Upper lobe of left lung (tissue), 6 donors: Measurements from ENCODE around the gene MROH7. TPM values are rescaled to one million over a fixed set of nuclear protein-coding genes. Genes with fewer than 3 reads are reported as not detected.

Source experiments
- ATAC-seq, 2 donors: fragments of 200-7000 bp; cut with Tn5 transposase; one replicate each; pipeline ENCODE4 v1.9.1; 2022; ENCODE audit warnings: mild to moderate bottlenecking in 2 of 2, moderate library complexity in 2 of 2; ENCODE audit not compliant: low FRiP score in 2 of 2
- DNase-seq, 2 donors: peaks; one replicate each; pipeline ENCODE4 v3.0.0-alpha.2; 2019 to 2020
- H3K27ac ChIP-seq, 4 donors: fragments of 200-600 bp; sonication (generic); one replicate each; pipeline ENCODE4 v1.5.1; 2016 to 2019
- H3K27me3 ChIP-seq, 4 donors: fragments of 200-600 bp; sonication (generic); one replicate each; pipeline ENCODE4 v1.5.1; 2017 to 2019
- H3K36me3 ChIP-seq, 4 donors: fragments of 200-600 bp; sonication (generic); one replicate each; pipeline ENCODE4 v1.5.1; 2016 to 2019
- H3K4me1 ChIP-seq, 4 donors: fragments of 200-600 bp; sonication (generic); one replicate each; pipeline ENCODE4 v1.5.1; 2018 to 2019
- H3K4me3 ChIP-seq, 4 donors: fragments of 200-600 bp; sonication (generic); one replicate each; pipeline ENCODE4 v1.5.1; 2017 to 2019; ENCODE audit warnings: mild to moderate bottlenecking in 2 of 4, moderate library complexity in 1 of 4
- H3K9me3 ChIP-seq, 4 donors: fragments of 200-600 bp; sonication (generic); one replicate each; pipeline ENCODE4 v1.5.1; 2018 to 2019
- EP300 ChIP-seq, 4 donors: sonication (generic); formaldehyde crosslinking; IDR thresholded peaks; one replicate each; pipeline ENCODE4 v1.5.1; 2017; ENCODE audit warnings: antibody characterized with exemption in 4 of 4, control low read depth in 2 of 4
- POLR2A ChIP-seq, 4 donors: fragments of 450-650 bp; IDR thresholded peaks; one replicate each; pipeline ENCODE4 v1.5.1; 2016 to 2017; ENCODE audit warnings: antibody characterized with exemption in 4 of 4, mild to moderate bottlenecking in 2 of 4
- POLR2AphosphoS5 ChIP-seq, 2 donors: sonication (generic); formaldehyde crosslinking; IDR thresholded peaks; one replicate each; pipeline ENCODE4 v1.5.1; 2017; ENCODE audit warnings: antibody characterized with exemption in 2 of 2
- WGBS, 2 donors: methylation state at CpG; one replicate each; pipeline ENCODE4 v1.1.5; 2017 to 2018; 5-methylcytosine and 5-hydroxymethylcytosine counted together
- total RNA-seq, 6 donors: library from RNA; depleted of rRNA in 4 of 6; stranded (reverse); fragments of >200 nt in 4 of 6; gene quantifications; one replicate each; pipeline versions ENCODE4 v1.1.0 to v1.2.1, GENCODE V29; 2016 to 2021
- TF ChIP-seq, protein P1 (sequence below), 6 experiments: fragments of 450-650 bp in 4 of 6; fragments of 200-600 bp in 2 of 6; sonication (generic) in 2 of 6; IDR thresholded peaks; one replicate each; pipeline ENCODE4 v1.5.1; 2016 to 2019; ENCODE audit warnings: antibody characterized with exemption in 6 of 6
- donor health status: DM: no; HTN: no; CAD: no; lungs with moderate emphysema.
- donor health status: DM: no; HTN: yes; CAD: no; lungs with severe emphysema.

The MROH7 gene
- total RNA-seq, 6 donors from 2014 or later, result 1.2 to 10.5 (median 2.2) TPM

DNA sequence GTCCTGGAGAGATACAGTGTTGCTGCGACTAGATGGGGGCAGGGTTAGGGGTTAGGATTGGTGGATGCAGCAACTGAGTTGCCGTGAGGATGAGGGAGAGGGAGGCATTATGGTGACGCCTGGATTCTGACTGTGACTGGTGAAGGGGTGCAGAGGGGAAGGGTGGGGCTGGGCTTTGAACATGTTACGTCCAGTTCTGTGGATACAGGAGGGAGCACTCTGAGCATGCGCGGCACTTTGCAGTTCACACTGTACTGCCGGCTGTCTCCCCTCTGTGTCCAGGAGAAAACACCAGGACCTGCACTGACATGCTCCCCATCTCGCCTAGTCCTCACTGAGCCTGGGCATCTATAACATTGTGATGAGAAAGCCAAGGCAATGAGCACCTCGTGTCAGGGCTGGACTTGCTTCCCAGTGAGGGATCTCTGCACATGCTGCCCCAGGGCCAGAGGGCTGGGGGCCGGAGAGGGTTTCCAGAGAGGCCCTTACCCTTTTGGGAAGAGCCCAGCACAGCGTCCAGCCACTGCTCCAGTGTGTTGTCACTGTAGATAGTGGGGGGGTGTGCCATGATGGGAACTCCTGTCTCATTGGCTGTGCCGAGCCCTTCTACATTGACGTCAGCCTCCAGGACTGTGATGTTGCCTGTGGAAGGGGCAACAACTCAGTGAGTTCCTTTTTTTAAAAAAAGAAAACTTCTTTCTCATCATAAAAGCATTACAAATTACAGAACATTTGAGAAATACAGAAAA lies 25.9 kb upstream of the MROH7 start:
- DNase-seq (no peak), ATAC-seq (peak in 1 of 2 donors; percentile 51)
- Histone ChIP-seq H3K9me3 (no peaks in the 10 kb centered on the region), H3K36me3 (no peaks in the 10 kb centered on the region), H3K4me1 (no peaks in the 10 kb centered on the region), H3K4me3 (no peak overlapping the region), H3K27ac (no peak overlapping the region), H3K27me3 (no peaks in the 10 kb centered on the region)
- no peak for TF ChIP-seq POLR2A (IDR thresholded peaks at IDR 0.05)
- TF ChIP-seq, protein P1, sequence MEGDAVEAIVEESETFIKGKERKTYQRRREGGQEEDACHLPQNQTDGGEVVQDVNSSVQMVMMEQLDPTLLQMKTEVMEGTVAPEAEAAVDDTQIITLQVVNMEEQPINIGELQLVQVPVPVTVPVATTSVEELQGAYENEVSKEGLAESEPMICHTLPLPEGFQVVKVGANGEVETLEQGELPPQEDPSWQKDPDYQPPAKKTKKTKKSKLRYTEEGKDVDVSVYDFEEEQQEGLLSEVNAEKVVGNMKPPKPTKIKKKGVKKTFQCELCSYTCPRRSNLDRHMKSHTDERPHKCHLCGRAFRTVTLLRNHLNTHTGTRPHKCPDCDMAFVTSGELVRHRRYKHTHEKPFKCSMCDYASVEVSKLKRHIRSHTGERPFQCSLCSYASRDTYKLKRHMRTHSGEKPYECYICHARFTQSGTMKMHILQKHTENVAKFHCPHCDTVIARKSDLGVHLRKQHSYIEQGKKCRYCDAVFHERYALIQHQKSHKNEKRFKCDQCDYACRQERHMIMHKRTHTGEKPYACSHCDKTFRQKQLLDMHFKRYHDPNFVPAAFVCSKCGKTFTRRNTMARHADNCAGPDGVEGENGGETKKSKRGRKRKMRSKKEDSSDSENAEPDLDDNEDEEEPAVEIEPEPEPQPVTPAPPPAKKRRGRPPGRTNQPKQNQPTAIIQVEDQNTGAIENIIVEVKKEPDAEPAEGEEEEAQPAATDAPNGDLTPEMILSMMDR (IDR thresholded peaks at IDR 0.05), result no peak
- no peak for TF ChIP-seq POLR2AphosphoS5 (IDR thresholded peaks at IDR 0.05)
- TF ChIP-seq EP300 (IDR thresholded peaks at IDR 0.05), result no peak
- WGBS, 2 donors, result 59 to 68% methylated on average over 13 of the region's 13 CpGs

DNA sequence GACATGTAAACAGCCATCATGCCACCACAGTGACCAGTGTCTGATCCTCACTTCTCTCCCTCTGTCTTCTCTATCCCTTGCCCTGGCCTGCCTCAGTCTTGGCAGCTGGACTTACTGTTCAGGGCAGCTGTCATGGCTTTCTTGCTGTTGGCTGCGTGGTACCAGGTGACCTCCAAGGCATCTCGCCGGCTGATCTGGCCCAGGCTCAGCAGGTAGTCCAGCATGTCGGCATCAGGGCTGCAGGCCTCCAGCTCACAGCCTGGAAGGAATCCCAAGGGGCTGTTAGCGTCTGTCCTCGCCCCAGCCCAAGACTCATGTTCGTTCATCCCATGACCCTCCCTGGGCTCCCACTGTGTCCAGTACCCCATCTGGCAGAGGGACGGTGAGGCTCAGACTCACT lies 21.8 kb upstream of the MROH7 start:
- H3K4me3 ChIP-seq, result no peak overlapping the region
- no peak overlapping the region for H3K27ac ChIP-seq
- DNase-seq (peak in 1 of 2 donors; percentile 18), ATAC-seq (no peak)
- TF ChIP-seq POLR2AphosphoS5 (IDR thresholded peaks at IDR 0.05) (no peak), POLR2A (IDR thresholded peaks at IDR 0.05) (no peak), EP300 (IDR thresholded peaks at IDR 0.05) (no peak)
- TF ChIP-seq, protein P1 (IDR thresholded peaks at IDR 0.05), result no peak
- WGBS, 2 donors, result 87 to 94% methylated on average over 5 to 8 of the region's 8 CpGs
- H3K27me3 ChIP-seq, result no peaks in the 10 kb centered on the region
- H3K36me3 ChIP-seq, result no peaks in the 10 kb centered on the region
- no peaks in the 10 kb centered on the region for H3K9me3 ChIP-seq
- H3K4me1 ChIP-seq, result no peaks in the 10 kb centered on the region

GRCh38 chr1:54623216-54624007 lies 18.2 kb upstream of the MROH7 start, which contains the start of gene FAM151A:
TSS of gene FAM151A (minus strand) at chr1:54623525. CDS start at chr1:54623395, 130 bp downstream.
- H3K4me1 ChIP-seq, result no peaks in the 10 kb centered on the region
- H3K4me3 ChIP-seq, result no peak within 1 kb of the TSS
- H3K27me3 ChIP-seq, result no peaks in the 10 kb centered on the region
- no peaks in the 10 kb centered on the region for H3K36me3 ChIP-seq
- 74 to 75% methylated on average over 14 to 18 of the region's 18 CpGs for WGBS, 2 donors
- TF ChIP-seq EP300 (IDR thresholded peaks at IDR 0.05) (no peak), POLR2A (IDR thresholded peaks at IDR 0.05) (no peak), POLR2AphosphoS5 (IDR thresholded peaks at IDR 0.05) (no peak)
- TF ChIP-seq, protein P1 (IDR thresholded peaks at IDR 0.05), result no peak
- ATAC-seq, result peak in 1 of 2 donors; percentile 7
- H3K9me3 ChIP-seq, result no peaks in the 10 kb centered on the region
- no peak within 1 kb of the TSS for H3K27ac ChIP-seq
- DNase-seq, result no peak

DNA sequence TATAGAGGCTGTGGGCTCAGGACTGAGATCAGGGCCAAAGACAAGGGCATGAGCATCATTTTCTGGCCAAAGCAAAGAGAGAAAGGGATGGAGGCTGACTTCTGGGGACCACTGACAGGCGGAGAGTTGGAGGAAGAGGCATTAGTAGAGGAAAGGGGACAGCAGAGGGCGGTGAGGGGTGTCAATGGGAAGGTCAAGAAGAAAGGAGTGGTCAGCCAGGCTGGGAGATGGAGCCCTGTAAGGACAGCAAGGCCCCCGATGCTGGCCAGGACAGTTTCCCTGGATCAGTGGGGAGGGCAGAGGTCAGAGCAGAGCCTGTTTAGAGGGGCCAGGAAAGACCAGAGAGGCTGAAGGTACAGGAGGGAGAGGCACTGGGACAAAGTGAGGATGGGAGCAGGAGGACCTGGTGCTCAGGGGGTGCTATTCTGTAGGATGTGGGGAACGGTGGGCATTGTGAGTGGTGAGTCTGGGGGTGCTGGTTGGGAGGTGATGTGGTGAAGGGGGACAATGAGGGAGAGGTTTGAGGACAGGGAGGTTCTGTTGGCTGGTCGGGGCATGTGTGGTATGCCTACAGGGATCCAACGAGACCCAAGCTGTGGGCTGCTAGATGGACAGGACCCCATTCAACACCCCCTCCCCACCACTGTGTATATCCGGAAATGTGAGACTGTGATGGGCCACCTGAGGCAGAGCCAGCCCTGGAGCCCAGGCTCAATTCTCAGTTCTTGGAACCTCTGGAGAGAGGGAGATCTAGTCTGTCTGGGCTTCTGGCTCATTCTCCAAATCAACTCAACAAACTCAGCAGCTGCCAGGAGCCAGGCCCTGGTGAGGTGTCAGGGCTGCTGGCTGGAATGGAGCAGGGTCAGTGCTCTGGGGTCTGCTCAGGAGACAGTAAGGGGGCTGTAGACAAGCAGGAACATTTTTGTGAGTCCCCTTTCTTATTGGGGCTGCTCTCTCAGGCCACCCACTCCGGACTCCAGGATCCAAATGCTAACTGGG lies 16.8 kb upstream of the MROH7 start:
- ATAC-seq (peak in 1 of 2 donors; percentile 22), DNase-seq (no peak)
- Histone ChIP-seq H3K27me3 (no peaks in the 10 kb centered on the region), H3K27ac (no peak overlapping the region), H3K4me1 (no peaks in the 10 kb centered on the region), H3K36me3 (no peaks in the 10 kb centered on the region), H3K9me3 (no peaks in the 10 kb centered on the region), H3K4me3 (no peak overlapping the region)
- WGBS, 2 donors, result 81% methylated on average over 8 of the region's 8 CpGs
- TF ChIP-seq, protein P1 (IDR thresholded peaks at IDR 0.05), result no peak
- TF ChIP-seq POLR2A (IDR thresholded peaks at IDR 0.05), result no peak
- no peak for TF ChIP-seq POLR2AphosphoS5 (IDR thresholded peaks at IDR 0.05)
- no peak for TF ChIP-seq EP300 (IDR thresholded peaks at IDR 0.05)
